Fibroblast of villous mesenchyme (primary cell): ENCODE data around the gene SQSTM1. TPM values are rescaled to one million over a fixed set of nuclear protein-coding genes. Genes with fewer than 3 reads are reported as not detected.

Experiments used
- DNase-seq: peaks from one replicate; pipeline ENCODE4 v3.0.0-alpha.2; 2010; ENCODE audit warnings: low read depth
- H3K4me3 ChIP-seq: 2 replicates; pipeline ENCODE4 v1.5.1; 2011; ENCODE audit warnings: low read depth, mild to moderate bottlenecking, low read length
- total RNA-seq: library from RNA; depleted of rRNA; stranded (reverse); fragments of >200 nt; gene quantifications from 2 replicates; pipeline ENCODE4 v1.2.3, GENCODE V29; 2012
- TF ChIP-seq, protein P1 (sequence below): IDR thresholded peaks from 2 replicates; pipeline ENCODE4 v1.5.1; 2012; ENCODE audit warnings: low read depth, mild to moderate bottlenecking, low read length; ENCODE audit not compliant: insufficient read depth

Gene SQSTM1
- total RNA-seq, 1 donor: 892 TPM

DNA sequence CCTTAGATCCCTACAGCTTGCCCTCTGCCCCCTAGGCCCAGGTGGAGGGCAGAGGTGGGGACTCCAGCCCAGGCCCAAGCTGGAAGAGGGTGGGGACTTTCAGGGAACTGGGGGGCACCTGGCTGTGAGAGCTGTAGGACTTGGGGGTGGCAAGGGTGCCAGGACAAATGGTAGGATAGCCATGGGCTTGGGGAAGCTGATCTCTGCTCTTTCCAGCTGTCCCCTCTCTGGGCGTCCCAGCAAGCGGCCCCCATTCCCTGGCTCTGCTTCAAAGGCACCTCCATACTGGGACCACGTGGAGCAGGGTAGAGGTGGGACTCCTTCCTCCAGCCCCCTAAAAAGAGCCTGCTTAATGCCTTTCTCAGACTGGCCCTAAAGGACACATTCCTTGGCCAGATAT, 26.5 kb upstream of the SQSTM1 start:
- TF ChIP-seq, protein P1, sequence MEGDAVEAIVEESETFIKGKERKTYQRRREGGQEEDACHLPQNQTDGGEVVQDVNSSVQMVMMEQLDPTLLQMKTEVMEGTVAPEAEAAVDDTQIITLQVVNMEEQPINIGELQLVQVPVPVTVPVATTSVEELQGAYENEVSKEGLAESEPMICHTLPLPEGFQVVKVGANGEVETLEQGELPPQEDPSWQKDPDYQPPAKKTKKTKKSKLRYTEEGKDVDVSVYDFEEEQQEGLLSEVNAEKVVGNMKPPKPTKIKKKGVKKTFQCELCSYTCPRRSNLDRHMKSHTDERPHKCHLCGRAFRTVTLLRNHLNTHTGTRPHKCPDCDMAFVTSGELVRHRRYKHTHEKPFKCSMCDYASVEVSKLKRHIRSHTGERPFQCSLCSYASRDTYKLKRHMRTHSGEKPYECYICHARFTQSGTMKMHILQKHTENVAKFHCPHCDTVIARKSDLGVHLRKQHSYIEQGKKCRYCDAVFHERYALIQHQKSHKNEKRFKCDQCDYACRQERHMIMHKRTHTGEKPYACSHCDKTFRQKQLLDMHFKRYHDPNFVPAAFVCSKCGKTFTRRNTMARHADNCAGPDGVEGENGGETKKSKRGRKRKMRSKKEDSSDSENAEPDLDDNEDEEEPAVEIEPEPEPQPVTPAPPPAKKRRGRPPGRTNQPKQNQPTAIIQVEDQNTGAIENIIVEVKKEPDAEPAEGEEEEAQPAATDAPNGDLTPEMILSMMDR: no peak
- no peak overlapping the region for H3K4me3 ChIP-seq
- no peak for DNase-seq

DNA sequence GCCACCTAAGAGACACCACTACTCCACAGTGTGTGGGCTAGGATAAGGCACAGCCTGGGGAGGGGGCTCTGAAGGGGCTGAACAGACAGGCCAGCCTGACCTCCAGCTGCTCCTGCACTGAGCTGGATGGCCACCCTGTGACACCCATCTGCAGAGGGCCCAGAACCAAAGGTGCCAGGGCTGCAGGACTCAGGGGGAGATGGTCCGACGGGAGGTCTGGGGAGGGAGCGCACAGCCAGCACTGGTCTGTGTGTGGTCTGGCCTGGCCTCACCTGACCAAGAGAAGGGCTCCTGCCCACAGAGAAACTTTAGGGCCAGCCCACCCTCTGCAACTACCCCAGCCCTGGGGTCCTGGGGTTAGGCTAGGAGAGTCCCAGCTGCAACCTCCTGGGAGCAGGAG, 26.1 kb upstream of the SQSTM1 start:
- no peak overlapping the region for H3K4me3 ChIP-seq
- DNase-seq: no peak
- TF ChIP-seq, protein P1: no peak

DNA sequence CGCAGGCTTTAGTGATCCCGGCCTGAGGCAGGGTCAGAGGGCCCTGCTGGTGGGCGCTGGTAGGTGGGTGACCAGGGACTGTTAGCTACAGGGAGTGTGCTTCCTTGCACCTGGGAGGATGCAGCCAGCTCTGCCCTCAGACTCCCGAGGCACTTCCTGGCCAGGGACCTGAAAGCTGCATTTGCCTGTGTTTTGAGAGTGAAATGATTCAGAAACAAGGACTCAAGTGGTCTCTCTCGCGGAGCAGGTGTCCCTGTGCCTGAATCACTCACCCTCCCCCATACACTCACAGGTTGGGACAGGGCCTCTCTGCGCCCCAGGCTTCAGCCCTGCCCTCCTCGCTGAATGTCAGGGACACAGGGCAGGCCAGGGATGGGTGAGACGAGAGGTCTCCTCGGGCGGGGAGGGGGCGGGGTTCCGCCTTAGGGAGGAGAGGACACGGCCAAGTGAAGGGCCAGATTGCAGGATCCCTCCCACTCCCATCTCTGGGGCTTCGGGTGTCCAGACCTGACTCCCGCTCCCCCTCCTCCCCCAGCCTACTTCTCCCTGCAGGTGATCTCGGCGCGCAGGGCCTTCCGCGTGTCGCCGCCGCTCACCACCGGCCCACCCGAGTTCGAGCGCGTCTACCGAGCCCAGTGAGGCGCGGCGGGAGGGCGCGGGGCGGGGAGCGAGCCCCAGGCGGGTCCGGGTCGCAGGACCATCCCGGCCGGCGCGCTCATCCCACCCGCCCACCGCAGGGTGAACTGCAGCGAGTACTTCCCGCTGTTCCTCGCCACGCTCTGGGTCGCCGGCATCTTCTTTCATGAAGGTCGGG, 25.4 kb upstream of the SQSTM1 start:
- TF ChIP-seq, protein P1: no peak

GRCh38 chr5:179795863-179796833, 24.6 kb upstream of the SQSTM1 start:
- peak overlapping the region; percentile 64 for H3K4me3 ChIP-seq
- TF ChIP-seq, protein P1: peak; percentile 56
- peak; percentile 84 for DNase-seq

More for the DNA sequence above, 25.4 kb upstream of the SQSTM1 start:
- DNase-seq: no peak
- peak overlapping the region; percentile 64 for H3K4me3 ChIP-seq

GRCh38 chr5:179796877-179797608, 23.7 kb upstream of the SQSTM1 start:
- TF ChIP-seq, protein P1: no peak
- no peak for DNase-seq
- peak overlapping the region; percentile 64 for H3K4me3 ChIP-seq

- H3K4me3 ChIP-seq: no peak overlapping the region
- TF ChIP-seq, protein P1: no peak
- no peak for DNase-seq
Measured at GRCh38 chr5:179797741-179798140, 23.0 kb upstream of the SQSTM1 start.
